OCI-LY1 (cell line): ENCODE data around the gene CTXND1.

Experiments
- H2AFZ ChIP-seq: fragments of 200-600 bp; sonication (generic), shearing (Covaris generic); 2 replicates; pipeline ENCODE4 v1.6.0; 2014; ENCODE audit warnings: antibody characterized with exemption, mild to moderate bottlenecking, low read length
- H3F3A ChIP-seq: fragments of 200-600 bp; sonication (generic), shearing (Covaris generic); 2 replicates; pipeline ENCODE4 v1.6.0; 2014; ENCODE audit warnings: mild to moderate bottlenecking, antibody characterized with exemption, low read length, moderate library complexity; ENCODE audit not compliant: insufficient read depth
- H3K27ac ChIP-seq: fragments of 200-600 bp; sonication (generic); 2 replicates; pipeline ENCODE4 v1.5.1; 2014; ENCODE audit warnings: low read length, mixed run types, mild to moderate bottlenecking, low read depth; ENCODE audit not compliant: poor library complexity, severe bottlenecking
- H3K27me3 ChIP-seq: fragments of 200-600 bp; sonication (generic); 2 replicates; pipeline ENCODE4 v1.6.0; 2014; ENCODE audit warnings: antibody characterized with exemption, mild to moderate bottlenecking, low read length, moderate library complexity; ENCODE audit not compliant: insufficient read depth
- H3K36me3 ChIP-seq: fragments of 200-600 bp; sonication (generic); 2 replicates; pipeline ENCODE4 v1.6.1; 2014; ENCODE audit warnings: mild to moderate bottlenecking, antibody characterized with exemption, low read length, moderate library complexity, mixed read lengths; ENCODE audit not compliant: insufficient read depth
- H3K4me1 ChIP-seq: fragments of 200-600 bp; sonication (generic); 2 replicates; pipeline ENCODE4 v1.5.1; 2014; ENCODE audit warnings: mild to moderate bottlenecking, low read length, moderate library complexity; ENCODE audit not compliant: insufficient read depth, severe bottlenecking
- H3K4me2 ChIP-seq: fragments of 200-600 bp; sonication (generic), shearing (Covaris generic); 2 replicates; pipeline ENCODE4 v1.6.1; 2014; ENCODE audit warnings: low read length
- H3K4me3 ChIP-seq: fragments of 200-600 bp; sonication (generic); 2 replicates; pipeline ENCODE4 v1.5.1; 2014; ENCODE audit warnings: low read length, low read depth, mild to moderate bottlenecking, mixed read lengths; ENCODE audit not compliant: poor library complexity, severe bottlenecking
- H3K79me2 ChIP-seq: fragments of 200-600 bp; shearing (Covaris generic); 2 replicates; pipeline ENCODE4 v1.6.1; 2016; ENCODE audit warnings: mixed run types, low read length, mixed read lengths; ENCODE audit not compliant: insufficient read depth
- H3K9ac ChIP-seq: fragments of 200-600 bp; sonication (generic), shearing (Covaris generic); 2 replicates; pipeline ENCODE4 v1.6.1; 2014; ENCODE audit warnings: mild to moderate bottlenecking, low read length, mixed read lengths
- H3K9me2 ChIP-seq: fragments of 200-600 bp; sonication (generic), shearing (Covaris generic); 2 replicates; pipeline ENCODE4 v1.6.1; 2014; ENCODE audit warnings: low read depth, mild to moderate bottlenecking, low read length, mixed read lengths
- H3K9me3 ChIP-seq: fragments of 200-600 bp; shearing (Covaris generic); 2 replicates; pipeline ENCODE4 v1.6.1; 2014; ENCODE audit warnings: low read length, mixed read lengths
- H4K20me1 ChIP-seq: fragments of 200-600 bp; sonication (generic), shearing (Covaris generic); 2 replicates; pipeline ENCODE4 v1.6.0; 2016; ENCODE audit warnings: mild to moderate bottlenecking, low read length; ENCODE audit not compliant: insufficient read depth
- EZH2 ChIP-seq: fragments of 200-600 bp; sonication (generic), shearing (Covaris generic); IDR thresholded peaks from 2 replicates; pipeline ENCODE4 v1.8.0; 2017; ENCODE audit warnings: borderline replicate concordance, mixed run types, mild to moderate bottlenecking, antibody characterized with exemption, low read length, moderate library complexity, mixed read lengths
- TF ChIP-seq, protein P1 (sequence below): fragments of 200-600 bp; sonication (generic), shearing (Covaris generic); IDR thresholded peaks from 2 replicates; pipeline ENCODE4 v1.5.1; 2017; ENCODE audit warnings: mild to moderate bottlenecking, antibody characterized with exemption, low read length, moderate library complexity, mixed read lengths

The CTXND1 gene

DNA sequence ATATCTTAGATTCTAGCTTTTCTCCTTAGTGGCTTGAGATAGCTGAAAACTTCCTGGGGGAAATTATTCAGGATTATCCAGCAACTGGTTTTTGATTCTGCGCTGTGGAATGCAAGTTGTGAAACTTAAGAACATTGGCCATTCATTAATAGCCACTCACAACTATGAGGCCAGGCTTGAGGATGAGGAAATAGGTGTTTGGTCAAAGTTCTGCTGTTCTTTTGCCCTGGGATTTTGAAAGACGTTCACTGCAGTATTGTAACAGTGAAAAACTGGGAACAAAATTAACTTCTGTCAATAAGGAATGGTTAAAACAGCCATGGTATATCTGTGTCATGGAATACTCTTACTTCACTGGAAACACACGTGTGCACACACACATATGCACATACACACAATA, 44.1 kb downstream of the CTXND1 start:
- Histone ChIP-seq H4K20me1 (no peaks in the 10 kb centered on the region), H3K27ac (no peak overlapping the region), H3K9me2 (no peaks in the 10 kb centered on the region), H3K9ac (no peak overlapping the region), H2AFZ (no peak overlapping the region), H3K27me3 (no peaks in the 10 kb centered on the region), H3K79me2 (no peaks in the 10 kb centered on the region), H3K9me3 (no peaks in the 10 kb centered on the region), H3K4me3 (no peak overlapping the region), H3K36me3 (no peaks in the 10 kb centered on the region), H3F3A (no peaks in the 10 kb centered on the region), H3K4me1 (peaks cover 11% of the 10 kb centered on the region), H3K4me2 (no peak overlapping the region)
- TF ChIP-seq, protein P1, sequence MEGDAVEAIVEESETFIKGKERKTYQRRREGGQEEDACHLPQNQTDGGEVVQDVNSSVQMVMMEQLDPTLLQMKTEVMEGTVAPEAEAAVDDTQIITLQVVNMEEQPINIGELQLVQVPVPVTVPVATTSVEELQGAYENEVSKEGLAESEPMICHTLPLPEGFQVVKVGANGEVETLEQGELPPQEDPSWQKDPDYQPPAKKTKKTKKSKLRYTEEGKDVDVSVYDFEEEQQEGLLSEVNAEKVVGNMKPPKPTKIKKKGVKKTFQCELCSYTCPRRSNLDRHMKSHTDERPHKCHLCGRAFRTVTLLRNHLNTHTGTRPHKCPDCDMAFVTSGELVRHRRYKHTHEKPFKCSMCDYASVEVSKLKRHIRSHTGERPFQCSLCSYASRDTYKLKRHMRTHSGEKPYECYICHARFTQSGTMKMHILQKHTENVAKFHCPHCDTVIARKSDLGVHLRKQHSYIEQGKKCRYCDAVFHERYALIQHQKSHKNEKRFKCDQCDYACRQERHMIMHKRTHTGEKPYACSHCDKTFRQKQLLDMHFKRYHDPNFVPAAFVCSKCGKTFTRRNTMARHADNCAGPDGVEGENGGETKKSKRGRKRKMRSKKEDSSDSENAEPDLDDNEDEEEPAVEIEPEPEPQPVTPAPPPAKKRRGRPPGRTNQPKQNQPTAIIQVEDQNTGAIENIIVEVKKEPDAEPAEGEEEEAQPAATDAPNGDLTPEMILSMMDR, result no peak
- TF ChIP-seq EZH2, result no peak

DNA sequence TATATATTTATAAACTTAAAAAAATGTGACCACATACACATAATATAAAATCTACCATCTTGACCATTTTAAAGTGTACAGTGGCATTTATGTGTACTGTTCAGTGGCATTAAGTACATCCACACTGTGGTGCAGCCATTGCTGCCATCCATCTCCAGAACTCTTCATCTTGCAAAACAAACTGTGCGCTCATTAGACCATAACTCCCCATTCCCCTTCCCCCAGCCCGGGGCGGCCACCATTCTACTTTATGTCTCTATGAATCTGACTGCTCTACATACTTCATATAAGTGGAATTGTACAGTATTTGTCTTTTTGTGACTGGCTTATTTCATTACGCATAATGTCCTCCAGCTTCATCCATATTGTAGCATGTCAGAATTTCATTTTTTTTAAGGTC, 47.8 kb downstream of the CTXND1 start:
- Histone ChIP-seq H3K79me2 (no peaks in the 10 kb centered on the region), H3F3A (no peaks in the 10 kb centered on the region), H2AFZ (no peak overlapping the region), H4K20me1 (no peaks in the 10 kb centered on the region), H3K4me2 (no peak overlapping the region), H3K9ac (no peak overlapping the region), H3K36me3 (no peaks in the 10 kb centered on the region), H3K9me3 (no peaks in the 10 kb centered on the region), H3K9me2 (no peaks in the 10 kb centered on the region), H3K27me3 (no peaks in the 10 kb centered on the region), H3K4me1 (no peaks in the 10 kb centered on the region), H3K4me3 (no peak overlapping the region), H3K27ac (no peak overlapping the region)
- TF ChIP-seq, protein P1, result no peak
- no peak for TF ChIP-seq EZH2

DNA sequence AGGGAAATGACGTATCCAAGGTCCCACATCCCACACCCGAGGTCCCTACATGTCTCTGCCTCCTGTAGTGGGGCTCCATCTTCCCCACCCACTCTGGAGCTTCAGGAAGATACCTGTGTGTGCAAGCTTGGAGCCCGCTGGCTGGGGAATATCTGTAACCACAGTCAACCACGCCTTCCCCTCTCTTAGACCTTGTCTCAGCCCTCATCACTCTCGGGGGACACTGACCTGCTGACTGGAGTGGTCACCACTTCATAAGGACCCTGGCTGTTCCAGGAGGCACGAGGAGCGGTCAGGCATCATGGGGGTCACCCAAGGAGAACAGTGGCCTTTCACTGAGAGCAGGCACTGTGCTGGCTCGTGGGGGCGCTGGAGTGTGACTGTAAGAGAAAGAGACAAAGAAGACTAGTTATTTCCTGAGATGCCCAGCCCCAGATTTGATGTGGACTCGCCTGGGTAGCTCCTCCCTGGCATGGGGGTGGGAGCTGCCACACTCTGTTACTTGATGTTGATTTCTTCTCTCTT, 48.6 kb downstream of the CTXND1 start:
- Histone ChIP-seq H3K4me1 (no peaks in the 10 kb centered on the region), H3K4me3 (no peak overlapping the region), H3K79me2 (no peaks in the 10 kb centered on the region), H3K9ac (no peak overlapping the region), H3K4me2 (no peak overlapping the region), H3K9me2 (no peaks in the 10 kb centered on the region), H3K27me3 (no peaks in the 10 kb centered on the region), H3K36me3 (no peaks in the 10 kb centered on the region), H3F3A (no peaks in the 10 kb centered on the region), H3K9me3 (no peaks in the 10 kb centered on the region), H4K20me1 (no peaks in the 10 kb centered on the region), H3K27ac (no peak overlapping the region), H2AFZ (no peak overlapping the region)
- TF ChIP-seq, protein P1, result peak; percentile 20; the same call in 1 of the 2 replicates
- TF ChIP-seq EZH2, result no peak
